NCI-H345 treated with DMSO at 0.1 percent for 48 hours (cell line): Measurements from ENCODE around the gene PLCB2.

ENCODE experiments used
- DNase-seq: peaks from one replicate; lab custom pipeline; 2025; ENCODE audit not compliant: unreplicated experiment; lab: John Stamatoyannopoulos, UW

Gene PLCB2

DNA sequence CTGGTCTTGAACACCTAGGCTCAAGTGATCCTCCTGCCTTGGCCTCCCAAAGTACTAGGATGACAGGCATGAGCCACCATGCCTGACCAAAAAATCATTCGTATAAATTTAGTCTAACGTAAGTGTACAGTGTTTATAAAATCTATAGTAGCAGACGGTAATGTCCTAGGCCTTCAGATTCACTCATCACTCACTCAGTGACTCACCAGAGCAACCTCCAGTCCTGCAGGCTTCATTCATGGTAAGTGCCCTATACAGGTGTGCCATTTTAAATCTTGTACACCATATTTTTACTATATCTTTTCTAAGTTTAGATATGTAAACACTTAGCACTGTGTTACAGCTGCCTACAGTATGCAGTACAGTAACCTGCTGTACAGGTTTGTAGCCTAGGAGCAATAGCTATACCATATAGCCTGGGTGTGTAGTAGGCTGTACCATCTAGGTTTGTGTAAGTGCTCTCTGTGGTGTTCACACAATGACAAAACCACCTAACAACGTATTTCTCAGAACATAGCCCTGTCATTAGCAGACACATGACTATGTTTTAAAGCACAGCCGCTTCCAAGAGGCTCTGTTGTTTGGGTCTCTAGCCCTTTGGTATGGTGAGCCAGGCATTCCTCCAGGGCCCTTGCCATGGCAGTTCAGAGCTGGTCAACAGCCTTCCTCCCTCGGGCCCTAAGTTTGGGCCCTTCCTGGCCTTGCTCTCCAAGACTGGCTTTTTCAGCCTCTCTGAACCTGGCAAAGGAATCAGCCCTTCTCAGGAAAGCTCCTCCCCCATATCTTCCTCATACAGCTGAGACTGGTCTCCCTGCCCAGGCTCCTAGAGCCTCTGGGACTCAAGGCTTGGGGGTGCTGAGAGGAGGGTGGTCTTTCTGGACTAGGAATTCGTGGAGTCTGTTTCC lies 34.9 kb upstream of the PLCB2 start:
- no peak for DNase-seq

GRCh38 chr15:40340740-40341400 lies 33.1 kb upstream of the PLCB2 start, which contains the start of gene CCDC9B:
TSS of gene CCDC9B (minus strand) at chr15:40340939. CDS start at chr15:40340819, 120 bp downstream.
- DNase-seq, result peak; percentile 52

GRCh38 chr15:40340038-40340739 lies 32.5 kb upstream of the PLCB2 start:
- no peak for DNase-seq

- no peak for DNase-seq
These were observed 31.8 kb upstream of the PLCB2 start for GRCh38 chr15:40339621-40339945.

DNA sequence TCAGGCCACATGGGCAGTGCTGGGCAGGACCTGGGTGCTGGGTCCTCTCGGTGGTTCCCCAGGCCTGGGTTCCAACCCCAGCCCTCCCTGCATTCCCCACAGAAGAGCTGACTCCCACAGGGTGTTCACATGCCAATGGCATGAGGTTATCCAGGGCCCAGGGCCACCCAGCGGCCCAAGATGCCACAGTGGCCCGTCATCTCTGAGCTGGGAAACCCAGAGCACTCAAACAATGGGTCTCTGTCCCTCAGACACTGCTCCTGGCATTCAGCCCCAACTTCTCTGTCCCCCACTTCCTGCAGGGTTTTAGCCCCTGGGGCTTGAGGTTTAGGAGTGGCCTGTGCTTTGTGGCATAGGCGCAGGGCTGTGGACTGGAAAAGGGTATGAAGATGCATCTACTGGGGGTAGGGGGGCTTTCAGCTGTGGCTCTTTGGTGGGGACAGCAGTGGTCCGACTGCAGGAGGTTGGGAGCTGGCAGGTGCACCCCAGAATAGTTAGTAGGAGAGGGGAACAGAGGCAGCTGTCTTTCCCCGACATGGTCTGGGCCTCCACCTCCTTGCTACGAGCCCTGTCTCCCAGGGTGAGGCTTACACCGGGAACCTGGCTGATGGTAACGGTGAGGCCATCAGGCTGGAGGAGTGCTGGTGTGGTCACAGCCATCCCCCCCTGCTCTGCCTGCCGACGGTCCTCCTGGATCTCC lies 31.3 kb upstream of the PLCB2 start:
- DNase-seq, result no peak

DNA sequence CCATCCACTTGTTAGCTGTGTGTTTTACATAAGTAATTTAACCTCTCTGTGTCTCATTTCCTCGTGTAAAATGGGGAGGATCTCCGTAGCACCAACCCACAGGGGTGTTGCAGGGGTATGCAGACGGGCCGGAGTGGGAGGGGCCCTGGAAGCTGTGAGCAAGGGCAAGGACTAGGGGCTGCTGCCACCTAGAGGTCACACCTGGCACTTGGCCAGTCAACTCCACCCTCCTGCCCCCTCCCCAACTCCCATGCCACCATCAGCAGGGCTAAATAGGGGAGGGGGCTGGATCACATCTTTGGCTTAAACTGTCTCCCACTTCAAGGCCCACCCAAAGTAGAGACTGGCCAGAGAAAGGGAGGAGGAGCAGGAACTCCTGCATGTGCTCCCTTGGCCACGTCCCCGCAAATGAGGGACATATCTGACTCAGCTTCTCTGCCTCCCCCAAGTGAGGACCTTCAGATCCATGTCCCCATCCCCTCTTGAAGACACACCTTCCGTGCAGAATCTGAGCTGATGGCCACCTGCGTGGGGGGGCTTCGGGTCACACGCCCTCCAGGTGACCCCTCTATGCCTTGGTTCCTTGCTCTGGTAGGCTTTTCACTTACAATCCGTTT lies 30.4 kb upstream of the PLCB2 start:
- DNase-seq, result peak; percentile 24

GRCh38 chr15:40337597-40337996 lies 29.9 kb upstream of the PLCB2 start:
- DNase-seq, result no peak

DNA sequence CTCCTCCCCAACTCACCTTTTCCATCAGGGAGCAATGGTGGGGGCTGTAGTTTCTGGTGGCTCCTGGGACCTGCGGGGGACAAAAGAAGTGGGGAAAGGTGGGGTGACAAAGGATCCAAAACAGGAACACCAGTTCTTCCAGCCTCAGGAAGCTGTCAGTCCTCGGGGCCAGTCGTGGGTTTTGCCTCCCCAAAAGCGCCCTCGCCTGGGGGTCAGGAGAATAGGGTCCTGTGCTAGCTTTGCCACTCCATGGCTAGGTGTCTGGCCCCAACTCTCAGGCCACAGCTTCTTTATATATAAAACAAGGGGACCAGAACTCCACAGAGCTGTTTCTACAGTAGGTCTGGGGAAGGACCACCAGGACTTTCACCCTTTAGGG lies 29.0 kb upstream of the PLCB2 start:
- DNase-seq, result no peak

GRCh38 chr15:40335938-40336743 lies 28.4 kb upstream of the PLCB2 start:
- DNase-seq, result no peak

- DNase-seq, result no peak
These were observed 27.4 kb upstream of the PLCB2 start for GRCh38 chr15:40334941-40335795.

GRCh38 chr15:40334541-40334940 lies 26.8 kb upstream of the PLCB2 start:
- no peak for DNase-seq

DNA sequence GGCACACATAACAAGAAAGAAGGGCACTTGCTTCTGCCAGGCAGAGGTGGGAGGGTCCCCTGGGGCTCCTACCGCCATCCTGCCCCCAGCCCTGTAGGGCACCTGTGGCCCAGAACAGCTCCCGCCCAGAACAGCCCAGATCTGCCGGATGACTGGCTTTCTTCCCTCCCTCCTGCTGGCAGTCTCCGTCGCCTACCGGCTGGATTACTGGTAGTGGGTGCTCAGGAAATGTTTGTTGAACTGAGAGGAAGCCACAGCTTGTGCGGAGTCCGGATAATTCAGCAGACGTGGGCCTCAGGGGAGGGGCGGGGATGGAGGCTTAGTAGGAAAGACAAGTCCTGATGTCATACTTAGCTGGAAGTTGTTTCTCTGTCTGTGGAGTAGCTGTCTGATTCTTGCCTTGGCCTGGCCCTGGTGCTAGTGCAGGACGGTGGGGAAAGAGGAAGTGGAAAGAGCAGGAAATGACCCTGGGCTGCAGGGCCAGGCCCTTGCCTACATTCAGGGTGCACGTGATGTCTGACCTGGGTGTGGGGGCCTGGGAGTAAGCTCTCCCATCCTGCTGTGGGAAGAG lies 26.3 kb upstream of the PLCB2 start:
- DNase-seq, result no peak

- DNase-seq, result no peak
These were observed 24.5 kb upstream of the PLCB2 start for GRCh38 chr15:40332113-40332781.

DNA sequence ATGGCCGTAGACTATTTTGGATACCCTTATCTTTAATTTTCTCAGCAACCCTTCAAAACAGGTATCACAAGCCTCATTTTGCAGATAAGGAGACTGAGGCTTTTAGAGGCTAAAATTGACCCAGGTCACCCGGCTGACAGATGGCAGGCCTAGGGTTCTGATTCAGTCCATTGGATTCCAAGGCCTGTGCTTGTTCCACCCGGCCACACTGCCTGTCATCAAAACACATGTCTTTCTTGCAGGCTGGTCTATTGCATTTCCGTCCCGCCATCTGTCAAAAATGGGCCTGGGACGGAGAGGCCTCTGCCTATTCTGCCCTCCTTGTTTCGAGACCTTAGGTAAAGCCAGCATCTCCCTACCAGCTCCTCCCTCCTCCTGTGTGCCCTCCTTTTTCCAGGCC lies 23.9 kb upstream of the PLCB2 start:
- DNase-seq, result no peak

DNA sequence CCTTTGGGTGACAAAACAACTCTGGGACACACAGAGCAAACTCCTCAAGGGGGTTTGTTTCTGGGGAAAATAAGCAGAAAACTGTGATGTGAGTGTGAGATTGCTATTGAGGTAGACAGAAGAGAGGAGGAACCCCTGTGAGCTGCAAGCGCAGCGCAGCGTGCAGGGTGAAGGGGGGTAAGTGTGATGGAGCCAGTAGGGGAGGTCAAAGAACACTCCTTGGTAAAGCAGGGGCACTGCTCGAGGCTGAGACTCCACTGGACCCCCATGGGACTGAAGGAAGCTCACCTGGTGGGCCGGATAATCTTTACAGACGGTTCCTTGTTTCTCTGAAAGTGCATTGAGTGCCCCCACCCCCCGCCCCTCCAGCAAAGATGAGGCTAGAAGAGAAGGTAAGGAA lies 23.3 kb upstream of the PLCB2 start:
- DNase-seq, result no peak

GRCh38 chr15:40330368-40330836 lies 22.7 kb upstream of the PLCB2 start:
- no peak for DNase-seq

DNA sequence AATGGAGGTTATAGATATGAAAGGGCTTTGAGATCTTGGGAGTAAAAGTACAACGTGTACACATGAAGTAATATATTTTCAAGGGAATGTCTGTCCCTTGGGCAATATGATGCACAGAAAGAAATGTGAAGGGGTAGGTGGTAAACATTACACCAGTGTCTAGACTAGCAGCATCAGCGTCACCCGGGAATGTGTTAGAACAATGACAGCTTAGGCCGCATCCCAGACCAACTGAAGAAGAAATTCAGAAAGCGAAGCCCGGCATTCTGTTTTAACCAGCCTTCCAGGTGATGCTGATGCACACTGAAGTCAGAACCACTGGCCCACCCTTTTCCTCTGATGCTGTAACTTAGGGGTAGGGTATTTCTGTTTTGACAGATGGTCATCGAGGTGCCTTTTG lies 22.1 kb upstream of the PLCB2 start:
- DNase-seq, result no peak

- no peak for DNase-seq
These were observed 21.0 kb upstream of the PLCB2 start for GRCh38 chr15:40328751-40329150.
